Umbilical cord (tissue), 2 donors: Measurements from ENCODE around the gene BBS2. TPM values are rescaled to one million over a fixed set of nuclear protein-coding genes. Genes with fewer than 3 reads are reported as not detected.
"Not testable (repeated sequence)": the region's sequence is repeated elsewhere in the genome, so short reads cannot be mapped to it uniquely, and the experiment has no call there.

Source experiments
- DNase-seq: peaks from one replicate; pipeline ENCODE4 v3.0.0-alpha.2; 2015; ENCODE audit warnings: low spot score
- total RNA-seq: library from RNA; depleted of rRNA; stranded (reverse); fragments of >200 nt; gene quantifications from one replicate; pipeline ENCODE4 v1.2.3, GENCODE V29; 2014; ENCODE audit warnings: low replicate concordance; ENCODE audit not compliant: insufficient read depth

Gene BBS2
- total RNA-seq, 1 donor from 2014 or later, result 52.7 TPM

- DNase-seq, result no peak
Measured at GRCh38 chr16:56520251-56520577, 390 bp upstream of the BBS2 start.

DNA sequence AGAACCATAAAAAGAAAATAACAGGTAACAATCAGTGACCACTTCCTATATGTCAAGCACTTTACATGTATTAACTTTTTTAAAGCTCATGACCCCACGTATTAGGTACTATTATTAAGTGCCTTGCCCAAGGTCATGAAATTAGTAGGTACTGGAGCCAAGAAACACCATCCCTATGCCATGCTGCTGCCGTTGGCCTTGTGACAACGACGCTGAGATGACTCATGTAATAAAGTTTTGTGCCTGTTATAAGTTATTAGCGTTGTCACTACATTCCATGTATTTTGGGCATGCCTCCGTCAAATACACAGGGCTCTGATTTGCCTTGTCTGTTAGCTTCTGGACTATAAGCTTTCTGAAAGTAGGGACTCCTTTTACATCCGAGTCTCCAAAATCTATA is 1.4 kb downstream of the BBS2 start:
- DNase-seq, result no peak

DNA sequence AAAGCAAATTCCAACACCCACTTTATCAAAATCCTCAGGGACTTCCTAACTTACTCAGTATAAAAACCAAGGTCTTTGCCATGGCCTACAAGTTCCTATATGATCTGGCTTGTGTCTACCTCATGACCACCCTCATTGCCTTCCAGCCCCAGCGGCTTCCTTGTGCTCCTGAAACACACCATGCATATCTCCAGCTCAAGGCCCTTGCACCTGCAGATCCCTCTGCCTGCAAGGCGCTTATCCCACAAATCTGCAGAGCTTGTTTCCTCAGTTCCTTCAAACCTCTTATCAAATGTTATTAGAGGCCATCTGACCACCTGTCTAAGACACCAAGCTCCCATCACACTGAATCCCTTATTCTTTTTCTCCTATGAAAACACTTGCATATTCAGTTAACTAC is 2.6 kb downstream of the BBS2 start:
- DNase-seq, result no peak

GRCh38 chr16:56515665-56516064 is 4.2 kb downstream of the BBS2 start:
- DNase-seq, result no peak

DNA sequence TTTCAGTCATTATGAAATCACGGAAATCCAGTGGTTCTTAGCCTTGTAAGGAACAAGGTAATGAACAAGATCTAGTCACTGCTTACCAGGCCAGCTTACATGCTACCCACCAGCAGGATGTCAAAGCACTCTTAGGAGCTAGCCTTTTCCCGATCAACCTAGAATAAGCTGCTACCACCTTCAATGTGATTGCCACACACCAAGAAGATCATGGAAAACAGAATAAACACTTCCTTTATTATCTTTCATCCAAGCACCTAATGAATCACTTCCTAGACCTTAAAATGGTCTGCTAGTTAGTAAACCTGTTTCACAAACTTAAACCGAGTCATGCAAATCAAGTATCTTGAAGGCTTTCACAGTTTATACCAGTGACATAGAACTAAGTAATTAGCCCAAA is 5.0 kb downstream of the BBS2 start:
- DNase-seq, result no peak

GRCh38 chr16:56513972-56514371 is 5.9 kb downstream of the BBS2 start:
- peak; percentile 55 for DNase-seq

DNA sequence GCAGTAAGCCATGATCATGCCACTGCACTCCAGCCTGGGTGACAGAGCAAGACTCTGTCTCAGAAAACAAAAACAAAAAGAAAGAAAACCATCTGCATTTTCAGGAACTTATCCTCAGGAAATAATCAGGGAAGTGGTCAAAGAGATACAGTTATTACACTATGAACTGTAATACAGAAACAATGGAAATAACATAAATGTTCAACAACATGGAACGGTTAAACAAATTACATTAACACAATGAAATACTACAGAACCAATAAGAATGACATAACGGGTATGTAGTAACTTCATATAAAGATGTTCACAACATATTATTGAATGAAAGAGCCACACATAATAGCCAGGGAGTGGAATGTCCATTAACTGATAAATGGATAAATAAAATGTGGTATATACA is 6.7 kb downstream of the BBS2 start:
- DNase-seq, result no peak

DNA sequence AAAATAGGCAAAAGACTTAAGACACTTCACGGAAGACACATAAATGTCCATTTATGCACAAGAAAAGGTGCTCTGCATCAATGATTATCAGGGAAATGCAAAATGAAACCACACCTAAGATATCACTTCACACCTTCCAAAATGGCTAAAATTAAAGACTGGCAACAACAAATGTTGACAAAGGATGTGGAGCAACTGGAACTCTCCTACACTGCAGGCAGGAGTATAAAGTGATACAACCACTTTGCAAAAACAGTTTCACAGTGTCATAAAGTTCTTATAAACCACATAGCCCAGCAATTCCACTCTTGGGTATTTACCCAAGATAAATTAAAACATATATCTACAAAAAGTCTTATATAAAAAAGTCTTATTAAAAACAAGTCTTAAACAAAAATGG is 7.8 kb downstream of the BBS2 start:
- no peak for DNase-seq

GRCh38 chr16:56510544-56510943 is 9.3 kb downstream of the BBS2 start:
- DNase-seq, result no peak

GRCh38 chr16:56506941-56507340 is 12.9 kb downstream of the BBS2 start:
- DNase-seq, result peak; percentile 55

GRCh38 chr16:56505181-56505580 is 14.6 kb downstream of the BBS2 start:
- DNase-seq, result peak; percentile 63

DNA sequence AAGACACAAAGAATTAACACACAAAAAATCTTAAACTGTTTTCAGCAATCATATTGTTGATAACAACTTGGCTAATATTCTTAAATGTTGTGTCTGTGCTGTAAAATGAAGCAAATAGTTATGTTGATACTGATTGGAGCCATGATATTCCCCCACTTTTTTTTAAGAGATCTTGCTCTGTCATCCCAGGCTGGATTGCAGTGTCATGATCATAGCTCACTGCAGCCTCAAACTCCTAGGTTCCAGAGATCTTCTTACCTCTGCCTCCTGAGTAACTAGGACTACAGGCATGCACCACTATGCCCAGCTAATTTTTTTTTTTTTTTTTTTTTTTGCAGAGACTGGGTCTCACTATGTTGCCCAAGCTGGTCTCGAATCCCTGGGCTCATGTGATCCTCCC is 26.0 kb downstream of the BBS2 start:
- no peak for DNase-seq

- DNase-seq, result no peak
Measured at GRCh38 chr16:56493126-56493525, 26.7 kb downstream of the BBS2 start.

DNA sequence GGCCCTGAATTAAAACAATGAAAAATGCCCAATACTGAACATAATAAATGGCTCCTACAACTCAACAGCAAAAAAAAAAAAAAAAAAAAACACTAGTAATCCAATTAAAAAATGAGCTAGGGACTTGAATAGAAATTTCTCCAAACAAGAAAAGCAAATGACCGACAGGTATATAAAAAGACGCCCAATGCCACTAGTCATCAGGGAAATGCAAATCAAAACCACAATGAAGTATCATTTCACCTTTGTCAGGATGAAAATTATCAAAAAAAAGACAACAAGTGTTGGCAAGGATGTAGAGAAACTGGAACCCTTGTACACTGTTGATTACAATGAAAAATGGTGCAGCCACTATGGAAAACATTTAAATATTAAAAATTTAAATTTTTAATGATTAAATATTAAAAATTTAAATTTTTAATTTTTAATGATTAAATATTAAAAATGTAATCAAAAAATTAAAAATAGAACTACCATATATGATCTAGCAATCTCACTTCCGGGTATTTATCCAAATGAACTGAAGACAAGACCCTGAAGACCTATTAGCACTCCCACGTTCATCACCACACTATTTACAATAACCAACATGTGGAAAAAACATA is 28.1 kb downstream of the BBS2 start:
- no peak for DNase-seq

GRCh38 chr16:56488868-56489267 is 31.0 kb downstream of the BBS2 start:
- not testable (repeated sequence) for DNase-seq

- DNase-seq, result no peak
Measured at GRCh38 chr16:56488035-56488434, 31.8 kb downstream of the BBS2 start.

GRCh38 chr16:56483394-56483793 is 36.4 kb downstream of the BBS2 start:
- DNase-seq, result no peak

DNA sequence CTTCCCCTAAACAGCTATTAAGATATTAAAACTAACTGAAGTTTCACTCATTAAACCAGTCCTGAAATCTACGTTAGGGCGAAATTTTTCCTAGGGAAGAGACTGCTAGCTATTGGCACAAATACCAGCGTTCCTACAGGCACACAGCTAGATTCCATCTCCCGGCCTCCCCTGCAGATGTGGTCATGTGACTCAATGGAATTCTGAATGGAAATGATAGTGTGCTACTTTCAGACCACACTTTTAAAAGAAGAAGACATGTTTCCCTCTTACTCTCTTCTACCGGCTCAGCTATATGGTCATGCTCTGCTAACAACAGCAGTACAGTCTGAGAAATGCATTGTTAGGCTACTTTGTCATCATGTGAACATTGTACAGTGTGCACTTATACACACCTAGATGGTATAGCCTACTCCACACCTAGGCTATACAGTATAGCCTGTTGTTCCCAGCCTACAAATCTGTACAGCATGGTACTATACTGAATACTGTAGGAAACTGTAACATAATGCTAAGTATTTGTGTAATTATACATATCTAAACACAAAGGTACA is 37.1 kb downstream of the BBS2 start:
- no peak for DNase-seq

DNA sequence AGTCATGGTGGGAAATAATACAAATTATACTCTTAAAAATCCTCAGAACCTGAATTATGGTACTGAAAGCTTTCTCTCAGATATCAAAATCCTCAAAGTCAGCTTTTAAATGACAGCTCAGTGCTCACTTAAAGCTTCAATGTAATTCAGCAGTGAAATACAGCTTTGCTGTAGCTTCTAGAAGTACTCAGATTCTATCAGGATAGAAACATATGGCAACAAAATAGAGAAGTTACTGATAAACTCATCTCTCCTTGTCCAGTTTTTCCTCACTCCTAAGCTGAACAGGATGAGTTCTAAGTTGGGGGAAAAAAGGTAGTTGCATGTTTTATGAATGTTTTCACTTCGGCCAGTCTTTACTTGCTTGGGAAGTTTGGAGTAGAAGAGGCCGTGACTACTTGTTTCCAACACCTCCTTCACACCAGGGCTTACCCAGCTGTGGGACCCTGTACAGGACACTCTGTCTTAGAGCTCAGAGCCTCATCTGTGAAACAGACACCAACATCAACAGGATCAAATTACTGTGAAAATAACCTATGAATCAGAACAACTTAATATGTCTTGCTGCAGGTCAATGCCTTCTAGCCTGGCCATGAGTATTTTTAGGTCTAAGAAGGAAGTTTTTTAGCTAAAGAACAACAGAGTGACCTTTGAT is 38.2 kb downstream of the BBS2 start:
- no peak for DNase-seq

DNA sequence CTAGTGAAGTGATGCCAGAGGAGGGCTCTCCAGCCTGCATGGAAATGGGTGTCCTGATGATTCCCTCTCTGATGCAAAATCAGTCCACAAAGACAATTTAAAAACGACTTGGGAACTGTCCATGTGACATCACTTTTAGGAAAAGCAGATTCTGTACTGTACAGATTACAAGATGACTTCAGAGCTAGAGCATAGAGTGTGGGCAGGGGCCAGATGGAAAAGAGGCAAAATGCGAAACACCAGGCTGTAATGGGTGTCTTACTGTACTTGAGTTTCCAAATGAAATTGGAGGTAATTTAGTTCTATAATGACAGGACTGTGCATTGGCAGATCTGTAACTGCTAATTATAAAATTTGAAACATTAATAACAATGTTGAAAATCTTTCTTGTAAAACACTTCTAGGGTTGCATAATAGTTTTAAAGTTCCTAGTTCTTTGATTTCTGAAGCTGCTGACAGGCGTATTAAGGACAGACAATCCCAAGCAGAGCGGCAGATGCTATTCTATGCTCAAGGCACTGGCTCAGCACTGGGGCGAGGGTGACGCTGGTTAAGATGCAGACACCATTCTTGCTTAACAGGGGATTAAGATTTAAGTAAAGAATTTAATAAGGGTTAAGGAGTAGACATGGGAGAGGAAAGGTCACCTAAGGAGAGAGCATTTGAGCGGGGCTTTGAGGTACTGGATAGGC is 38.9 kb downstream of the BBS2 start:
- DNase-seq, result peak; percentile 45

DNA sequence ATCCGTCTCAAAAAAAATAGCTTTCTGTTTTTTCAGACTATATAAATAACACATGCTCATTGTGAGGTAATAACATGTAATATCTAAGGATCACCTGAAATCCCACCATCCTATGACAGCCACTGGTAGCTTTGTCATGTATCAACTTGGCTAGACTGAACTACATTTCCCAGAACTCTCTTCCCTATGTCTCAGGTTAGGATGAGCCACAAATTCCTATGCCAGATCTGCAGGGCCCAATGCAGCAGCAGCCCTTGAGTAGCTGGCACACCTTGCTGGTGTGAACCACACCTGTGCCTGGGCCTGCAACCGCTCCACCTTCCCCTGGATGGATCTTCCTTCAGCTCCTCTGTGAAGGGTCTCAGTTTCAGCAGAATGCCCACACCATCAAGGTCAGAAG is 40.4 kb downstream of the BBS2 start:
- DNase-seq, result no peak

- no peak for DNase-seq
Measured at GRCh38 chr16:56478281-56479049, 41.4 kb downstream of the BBS2 start.
